Measurements from ENCODE around the gene GIPC3. TPM values are rescaled to one million over a fixed set of nuclear protein-coding genes. Genes with fewer than 3 reads are reported as not detected.

The GIPC3 gene
- total RNA-seq, 2 donors from 2014 or later = 0.93 to 1.5 TPM

DNA sequence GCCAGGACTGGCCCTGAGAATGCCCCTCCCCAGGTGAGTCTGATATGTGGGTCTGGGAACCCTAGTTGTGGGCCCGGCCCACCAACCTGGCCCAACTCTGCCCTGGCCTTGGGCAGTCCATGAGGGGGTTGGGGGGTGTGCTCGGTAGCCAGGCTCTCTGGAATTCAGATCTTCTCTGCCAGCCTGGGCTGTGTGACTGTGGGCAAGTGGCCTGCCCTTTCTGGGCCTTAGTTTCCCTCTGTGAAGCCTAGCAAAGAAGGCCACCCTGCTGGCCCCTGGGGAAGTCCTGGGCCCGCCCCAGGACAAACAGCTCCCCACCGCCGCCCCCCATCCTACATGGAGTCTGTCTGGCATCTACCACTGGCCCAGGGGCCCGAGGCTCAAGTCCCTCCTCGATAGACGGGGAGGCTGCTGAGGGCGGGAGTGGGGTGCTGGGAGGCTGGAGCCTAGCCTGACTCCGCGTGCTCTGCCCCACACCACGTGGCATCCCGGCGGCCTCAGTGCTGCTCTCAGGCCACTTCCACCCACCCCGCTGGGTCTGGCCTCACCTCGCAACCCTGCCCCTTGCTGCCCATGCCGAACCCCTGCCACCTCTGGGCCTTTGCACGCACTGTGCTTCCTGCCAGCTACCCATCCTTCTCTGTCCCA is 29.7 kb downstream of the GIPC3 start:
- Histone ChIP-seq H3K36me3 (ENCODE audit: control insufficient read depth, insufficient read depth, low read length) (peaks cover 11% of the 10 kb centered on the region), H3K4me3 (ENCODE audit: low read length) (no peak overlapping the region), H3K4me1 (ENCODE audit: control insufficient read depth, insufficient read depth, low read length) (no peaks in the 10 kb centered on the region), H3K9ac (ENCODE audit: extremely low read depth, low read length, poor library complexity, severe bottlenecking) (no peak overlapping the region), H3K27me3 (ENCODE audit: control insufficient read depth, insufficient read depth, low read length, poor library complexity, severe bottlenecking) (no peaks in the 10 kb centered on the region), H3K27ac (ENCODE audit: low read depth, low read length) (no peak overlapping the region), H3K9me3 (ENCODE audit: control insufficient read depth, low read length) (no peaks in the 10 kb centered on the region)
- no peaks in the 10 kb centered on the region for H3K9me3 Mint-ChIP-seq
- TF ChIP-seq, protein P1, sequence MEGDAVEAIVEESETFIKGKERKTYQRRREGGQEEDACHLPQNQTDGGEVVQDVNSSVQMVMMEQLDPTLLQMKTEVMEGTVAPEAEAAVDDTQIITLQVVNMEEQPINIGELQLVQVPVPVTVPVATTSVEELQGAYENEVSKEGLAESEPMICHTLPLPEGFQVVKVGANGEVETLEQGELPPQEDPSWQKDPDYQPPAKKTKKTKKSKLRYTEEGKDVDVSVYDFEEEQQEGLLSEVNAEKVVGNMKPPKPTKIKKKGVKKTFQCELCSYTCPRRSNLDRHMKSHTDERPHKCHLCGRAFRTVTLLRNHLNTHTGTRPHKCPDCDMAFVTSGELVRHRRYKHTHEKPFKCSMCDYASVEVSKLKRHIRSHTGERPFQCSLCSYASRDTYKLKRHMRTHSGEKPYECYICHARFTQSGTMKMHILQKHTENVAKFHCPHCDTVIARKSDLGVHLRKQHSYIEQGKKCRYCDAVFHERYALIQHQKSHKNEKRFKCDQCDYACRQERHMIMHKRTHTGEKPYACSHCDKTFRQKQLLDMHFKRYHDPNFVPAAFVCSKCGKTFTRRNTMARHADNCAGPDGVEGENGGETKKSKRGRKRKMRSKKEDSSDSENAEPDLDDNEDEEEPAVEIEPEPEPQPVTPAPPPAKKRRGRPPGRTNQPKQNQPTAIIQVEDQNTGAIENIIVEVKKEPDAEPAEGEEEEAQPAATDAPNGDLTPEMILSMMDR (conservative IDR thresholded peaks at IDR 0.05) = no peak
- no peaks in the 10 kb centered on the region for H3K27me3 Mint-ChIP-seq (ENCODE audit: insufficient read depth)
- DNase-seq = no peak
- H3K27ac Mint-ChIP-seq = no peak overlapping the region
- peaks cover 18% of the 10 kb centered on the region for H3K36me3 Mint-ChIP-seq (ENCODE audit: low read depth)
- no peaks in the 10 kb centered on the region for H3K4me1 Mint-ChIP-seq
- H3K4me3 Mint-ChIP-seq = no peak overlapping the region
- 87 to 88% methylated on average over 11 to 18 of the region's 18 CpGs for WGBS, 2 experiments (ENCODE audit: insufficient coverage in 1 of 2, insufficient read length in 1 of 2)

DNA sequence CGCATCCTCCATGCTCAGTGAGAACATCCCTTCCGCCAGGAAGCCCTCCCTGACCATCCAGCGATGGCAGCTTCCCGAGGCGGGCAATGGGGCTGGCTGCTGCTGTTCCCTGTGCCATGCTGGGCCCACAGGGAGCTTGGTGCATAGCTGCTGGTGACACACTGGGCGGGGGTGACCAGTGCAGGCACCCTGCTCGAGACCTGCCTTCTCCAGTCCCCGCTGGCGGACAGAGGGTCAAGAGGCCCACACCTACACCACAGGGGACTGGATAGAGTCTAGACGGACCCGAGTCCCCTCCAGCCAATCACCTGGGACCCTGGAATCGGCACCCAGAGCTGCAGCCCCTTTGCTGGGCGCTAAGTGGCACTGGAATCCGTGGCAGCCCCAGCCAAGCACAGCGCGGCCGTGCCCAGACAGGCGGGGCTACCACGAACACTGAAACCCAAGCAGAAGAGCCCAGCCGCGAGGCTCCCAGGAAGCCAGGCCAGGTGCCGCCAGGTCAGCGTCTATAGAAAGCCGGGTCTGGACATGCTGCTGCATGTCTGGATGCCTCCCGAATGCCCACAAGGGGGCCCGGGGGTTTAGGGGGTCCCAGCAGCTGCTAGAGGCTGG is 30.4 kb downstream of the GIPC3 start:
- DNase-seq = no peak
- Mint-ChIP-seq H3K27me3 (ENCODE audit: insufficient read depth) (no peaks in the 10 kb centered on the region), H3K27ac (no peak overlapping the region), H3K4me3 (no peak overlapping the region), H3K9me3 (no peaks in the 10 kb centered on the region), H3K36me3 (ENCODE audit: low read depth) (peaks cover 14% of the 10 kb centered on the region), H3K4me1 (no peaks in the 10 kb centered on the region)
- H3K36me3 ChIP-seq (ENCODE audit: control insufficient read depth, insufficient read depth, low read length) = peaks cover 11% of the 10 kb centered on the region
- WGBS, 2 experiments (ENCODE audit: insufficient coverage in 1 of 2, insufficient read length in 1 of 2) = 96% methylated on average over 16 to 26 of the region's 26 CpGs
- no peaks in the 10 kb centered on the region for H3K27me3 ChIP-seq (ENCODE audit: control insufficient read depth, insufficient read depth, low read length, poor library complexity, severe bottlenecking)
- TF ChIP-seq, protein P1 (conservative IDR thresholded peaks at IDR 0.05) = peak; percentile 20
- no peak overlapping the region for H3K4me3 ChIP-seq (ENCODE audit: low read length)
- no peaks in the 10 kb centered on the region for H3K4me1 ChIP-seq (ENCODE audit: control insufficient read depth, insufficient read depth, low read length)
- no peak overlapping the region for H3K27ac ChIP-seq (ENCODE audit: low read depth, low read length)
- H3K9ac ChIP-seq (ENCODE audit: extremely low read depth, low read length, poor library complexity, severe bottlenecking) = no peak overlapping the region
- H3K9me3 ChIP-seq (ENCODE audit: control insufficient read depth, low read length) = no peaks in the 10 kb centered on the region

DNA sequence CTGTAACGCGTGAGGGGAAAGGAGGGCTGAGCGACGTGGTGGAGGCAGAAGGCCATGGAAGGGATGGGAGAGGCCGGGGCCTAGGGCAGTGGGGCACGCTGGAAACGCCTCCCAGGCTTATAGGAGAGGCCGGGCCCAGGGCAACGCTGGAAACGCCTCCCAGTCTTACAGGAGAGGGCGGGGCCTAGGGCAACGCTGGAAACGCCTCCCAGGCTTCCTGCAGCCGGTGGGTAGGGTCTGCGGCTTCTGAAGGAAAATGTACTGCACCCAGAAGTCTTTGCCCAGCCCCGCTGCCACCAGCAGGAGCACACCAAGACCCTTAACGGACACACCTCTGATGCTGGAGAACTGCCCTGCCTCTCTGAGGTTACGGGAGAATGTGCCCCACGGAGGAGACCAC is 32.2 kb downstream of the GIPC3 start:
- H3K4me1 Mint-ChIP-seq = no peaks in the 10 kb centered on the region
- Histone ChIP-seq H3K27ac (ENCODE audit: low read depth, low read length) (no peak overlapping the region), H3K4me3 (ENCODE audit: low read length) (no peak overlapping the region), H3K27me3 (ENCODE audit: control insufficient read depth, insufficient read depth, low read length, poor library complexity, severe bottlenecking) (no peaks in the 10 kb centered on the region), H3K9me3 (ENCODE audit: control insufficient read depth, low read length) (no peaks in the 10 kb centered on the region), H3K4me1 (ENCODE audit: control insufficient read depth, insufficient read depth, low read length) (no peaks in the 10 kb centered on the region), H3K9ac (ENCODE audit: extremely low read depth, low read length, poor library complexity, severe bottlenecking) (no peak overlapping the region), H3K36me3 (ENCODE audit: control insufficient read depth, insufficient read depth, low read length) (peaks cover 13% of the 10 kb centered on the region)
- DNase-seq = peak; percentile 78
- peaks cover 15% of the 10 kb centered on the region for H3K36me3 Mint-ChIP-seq (ENCODE audit: low read depth)
- no peaks in the 10 kb centered on the region for H3K27me3 Mint-ChIP-seq (ENCODE audit: insufficient read depth)
- TF ChIP-seq, protein P1 (conservative IDR thresholded peaks at IDR 0.05) = no peak
- H3K9me3 Mint-ChIP-seq = no peaks in the 10 kb centered on the region
- no peak overlapping the region for H3K27ac Mint-ChIP-seq
- 87 to 89% methylated on average over 9 to 19 of the region's 19 CpGs for WGBS, 2 experiments (ENCODE audit: insufficient coverage in 1 of 2, insufficient read length in 1 of 2)
- no peak overlapping the region for H3K4me3 Mint-ChIP-seq

All from endodermal cell (in vitro differentiated cells).